Activated CD4-positive, alpha-beta T cell treated with anti-CD3 and anti-CD28 coated beads, Interleukin-2, amount 10 ng/mL, durations not matched to agents 24 days and 14 days (primary cell): ENCODE results near the gene SUB1. TPM values are rescaled to one million over a fixed set of nuclear protein-coding genes. Genes with fewer than 3 reads are reported as not detected.
"Not testable (repeated sequence)": the region's sequence is repeated elsewhere in the genome, so short reads cannot be mapped to it uniquely, and the experiment has no call there.

Experiments used
- DNase-seq: peaks from one replicate; pipeline ENCODE4 v3.0.0; 2022
- H3K27ac Mint-ChIP-seq: one replicate; pipeline ENCODE4 v1.8.0; 2022; ENCODE audit warnings: mild to moderate bottlenecking, mixed read lengths
- H3K27me3 Mint-ChIP-seq: one replicate; pipeline ENCODE4 v1.8.0; 2022; ENCODE audit warnings: mixed read lengths
- H3K36me3 Mint-ChIP-seq: one replicate; pipeline ENCODE4 v1.8.0; 2022; ENCODE audit warnings: low read depth, mild to moderate bottlenecking, mixed read lengths
- H3K4me1 Mint-ChIP-seq: one replicate; pipeline ENCODE4 v1.8.0; 2021; ENCODE audit warnings: mixed read lengths
- H3K4me3 Mint-ChIP-seq: one replicate; pipeline ENCODE4 v1.8.0; 2022; ENCODE audit warnings: mild to moderate bottlenecking, moderate library complexity, mixed read lengths
- H3K9me3 Mint-ChIP-seq: one replicate; pipeline ENCODE4 v1.8.0; 2021; ENCODE audit warnings: mixed read lengths
- intact Hi-C: fragments of 100-400 bp; cut with micrococcal nuclease; formaldehyde crosslinking; loops from one replicate; pipeline ENCODE4 v1.15.1; 2023
- total RNA-seq: library from RNA; stranded (reverse); gene quantifications from 2 replicates; pipeline ENCODE4 v1.2.3, GENCODE V29; 2022

SUB1 gene
- total RNA-seq, 1 donor from 2014 or later: 403 TPM

DNA sequence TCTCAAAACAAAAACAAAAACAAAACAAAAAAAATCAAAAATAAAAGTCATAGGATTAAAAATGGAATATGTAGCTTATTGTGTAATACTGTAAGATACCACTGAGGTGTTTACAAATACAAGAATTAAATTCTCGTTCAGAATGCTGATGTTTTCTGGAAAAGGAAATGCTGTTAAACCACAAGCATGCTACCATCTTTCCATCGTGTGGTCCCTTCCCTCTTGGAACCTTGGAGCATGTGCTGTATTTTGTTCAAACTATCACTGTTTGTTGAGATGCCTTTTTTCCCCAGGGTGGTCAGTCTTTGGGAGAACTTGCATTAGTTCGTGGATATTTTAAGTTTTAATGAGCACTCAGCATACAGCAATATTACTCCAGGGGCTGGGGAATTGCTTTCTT, 39.7 kb downstream of the SUB1 start:
- Mint-ChIP-seq H3K36me3 (no peaks in the 10 kb centered on the region), H3K4me3 (no peak overlapping the region), H3K27me3 (no peaks in the 10 kb centered on the region), H3K27ac (no peak overlapping the region), H3K9me3 (no peaks in the 10 kb centered on the region), H3K4me1 (no peaks in the 10 kb centered on the region)
- intact Hi-C loops: no loop called here
- no peak for DNase-seq

DNA sequence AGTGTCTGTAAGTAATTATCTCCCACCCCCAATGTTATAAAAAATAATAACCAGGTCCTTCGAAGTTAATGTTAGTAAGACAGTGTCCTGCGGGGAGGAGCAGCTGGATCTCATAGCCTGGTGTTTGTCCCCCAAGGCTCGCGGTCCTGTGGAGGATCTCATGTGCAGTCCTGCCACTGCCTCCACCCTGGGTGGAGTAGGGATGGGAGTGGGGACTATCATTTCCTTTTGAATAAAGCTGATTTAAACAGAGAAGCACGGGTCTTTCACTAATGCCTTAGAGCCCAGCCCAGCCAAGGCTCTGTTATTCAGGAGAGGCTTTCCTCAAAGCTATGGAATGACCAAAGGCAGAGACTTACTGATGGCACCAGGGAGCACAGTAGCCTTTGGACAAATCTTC, 40.2 kb downstream of the SUB1 start:
- no peak overlapping the region for H3K27ac Mint-ChIP-seq
- intact Hi-C loops: no loop called here
- no peak overlapping the region for H3K4me3 Mint-ChIP-seq
- DNase-seq: no peak
- H3K4me1 Mint-ChIP-seq: no peaks in the 10 kb centered on the region
- no peaks in the 10 kb centered on the region for H3K9me3 Mint-ChIP-seq
- no peaks in the 10 kb centered on the region for H3K27me3 Mint-ChIP-seq
- H3K36me3 Mint-ChIP-seq: no peaks in the 10 kb centered on the region

DNA sequence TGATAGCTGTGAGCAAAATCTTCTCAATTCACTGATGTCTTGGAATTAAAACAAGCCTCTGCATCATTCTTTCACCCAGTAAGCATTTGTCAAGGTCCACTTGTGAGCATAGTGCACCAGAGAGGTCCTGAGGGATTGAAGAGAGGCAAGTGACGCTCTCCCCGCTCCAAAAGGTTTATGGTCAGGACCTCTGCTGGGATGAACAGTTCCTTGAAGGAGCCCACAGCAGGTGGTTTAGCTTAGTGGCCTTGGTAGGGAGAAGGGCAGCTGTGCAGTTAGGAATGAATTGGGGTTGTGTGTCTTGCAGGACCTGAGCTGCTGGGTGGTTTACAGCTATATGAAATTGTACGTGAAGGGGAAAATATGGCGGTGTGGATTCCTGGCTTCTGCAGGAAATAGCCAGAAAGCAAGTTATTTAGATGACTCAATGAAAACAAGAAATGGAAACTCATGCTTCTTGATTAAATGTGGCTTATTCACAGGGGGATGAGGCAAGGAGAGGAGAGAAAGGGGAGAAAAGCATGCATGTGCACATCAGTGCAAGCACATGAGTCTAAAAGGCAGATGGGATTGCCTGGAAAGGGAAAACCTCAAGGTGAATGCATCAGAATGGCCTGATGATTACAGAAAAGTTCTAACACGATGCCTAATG, 42.0 kb downstream of the SUB1 start:
- intact Hi-C loops: no loop called here
- DNase-seq: no peak
- no peaks in the 10 kb centered on the region for H3K9me3 Mint-ChIP-seq
- no peaks in the 10 kb centered on the region for H3K27me3 Mint-ChIP-seq
- H3K4me1 Mint-ChIP-seq: no peaks in the 10 kb centered on the region
- no peak overlapping the region for H3K27ac Mint-ChIP-seq
- H3K4me3 Mint-ChIP-seq: no peak overlapping the region
- no peaks in the 10 kb centered on the region for H3K36me3 Mint-ChIP-seq

DNA sequence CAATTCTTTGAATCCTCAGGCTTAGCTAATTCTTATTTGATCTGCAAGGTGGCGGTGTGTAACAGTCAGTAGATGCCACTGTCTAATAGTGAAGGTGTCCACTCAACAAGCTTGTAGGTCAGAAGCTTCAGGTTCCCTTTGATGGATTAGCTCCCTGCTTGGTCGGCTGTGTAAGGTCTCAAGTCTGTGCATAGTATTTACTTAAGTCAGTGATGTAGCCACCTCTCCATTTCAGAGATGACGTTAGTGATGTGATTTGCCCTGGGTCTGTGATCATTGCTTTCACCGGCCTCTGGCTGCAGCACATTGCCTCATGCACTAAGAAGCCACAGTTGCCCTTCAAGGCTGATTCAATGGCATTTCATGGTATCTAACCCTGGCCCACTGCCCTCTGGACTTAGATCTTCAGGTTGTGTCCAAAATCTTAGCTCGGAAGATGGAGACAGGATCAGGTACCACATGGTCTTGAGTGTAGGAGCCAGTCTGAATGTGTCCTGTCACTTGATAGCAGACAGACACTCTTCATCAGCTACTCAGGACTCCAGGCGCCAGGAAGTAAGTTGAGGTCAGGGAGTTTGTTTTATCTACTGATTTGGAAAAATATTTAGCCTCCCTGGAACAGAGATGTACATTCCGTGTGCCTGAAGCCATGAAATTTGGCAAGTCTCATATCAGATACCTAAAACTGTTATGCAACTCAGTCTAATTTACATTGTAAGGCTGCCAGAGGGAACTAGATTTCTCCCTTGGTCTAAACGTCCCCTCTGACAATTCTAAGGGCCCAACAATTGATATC, 42.9 kb downstream of the SUB1 start:
- Mint-ChIP-seq H3K4me1 (no peaks in the 10 kb centered on the region), H3K9me3 (no peaks in the 10 kb centered on the region), H3K4me3 (no peak overlapping the region), H3K27me3 (no peaks in the 10 kb centered on the region), H3K36me3 (no peaks in the 10 kb centered on the region), H3K27ac (no peak overlapping the region)
- intact Hi-C loops: no loop called here
- DNase-seq: no peak

DNA sequence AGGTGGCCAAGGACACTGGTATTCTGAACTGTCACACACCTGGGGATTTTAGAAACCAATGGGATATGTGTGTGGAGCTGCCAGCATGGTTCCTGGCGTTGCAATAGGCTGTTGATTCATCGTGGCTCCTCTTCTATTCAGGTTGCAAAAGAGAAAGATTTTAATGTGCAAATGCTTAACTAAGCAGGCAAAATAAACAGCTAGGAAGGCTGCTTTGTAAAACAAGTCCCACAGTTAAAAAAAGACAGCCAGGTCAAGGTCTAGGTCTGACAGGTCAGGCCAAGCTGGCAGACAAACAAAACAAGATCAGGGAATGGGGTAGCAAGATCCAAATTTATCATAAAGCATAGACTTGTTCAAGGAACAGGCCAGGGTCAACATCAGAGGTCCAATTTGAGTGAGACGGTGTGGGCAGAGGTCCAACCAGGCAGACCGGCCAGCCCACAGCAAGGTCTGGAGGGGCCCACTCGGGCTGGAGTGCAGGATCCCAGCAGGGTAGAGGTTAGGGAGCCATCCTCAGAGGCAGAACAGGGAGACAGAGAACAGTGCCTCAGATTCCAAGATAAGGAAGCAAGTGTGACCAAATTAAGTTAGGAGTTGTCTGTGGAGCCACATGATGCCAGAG, 45.6 kb downstream of the SUB1 start:
- H3K36me3 Mint-ChIP-seq: no peaks in the 10 kb centered on the region
- intact Hi-C loops: no loop called here
- H3K27me3 Mint-ChIP-seq: no peaks in the 10 kb centered on the region
- no peak overlapping the region for H3K27ac Mint-ChIP-seq
- DNase-seq: no peak
- H3K9me3 Mint-ChIP-seq: no peaks in the 10 kb centered on the region
- no peak overlapping the region for H3K4me3 Mint-ChIP-seq
- H3K4me1 Mint-ChIP-seq: no peaks in the 10 kb centered on the region

DNA sequence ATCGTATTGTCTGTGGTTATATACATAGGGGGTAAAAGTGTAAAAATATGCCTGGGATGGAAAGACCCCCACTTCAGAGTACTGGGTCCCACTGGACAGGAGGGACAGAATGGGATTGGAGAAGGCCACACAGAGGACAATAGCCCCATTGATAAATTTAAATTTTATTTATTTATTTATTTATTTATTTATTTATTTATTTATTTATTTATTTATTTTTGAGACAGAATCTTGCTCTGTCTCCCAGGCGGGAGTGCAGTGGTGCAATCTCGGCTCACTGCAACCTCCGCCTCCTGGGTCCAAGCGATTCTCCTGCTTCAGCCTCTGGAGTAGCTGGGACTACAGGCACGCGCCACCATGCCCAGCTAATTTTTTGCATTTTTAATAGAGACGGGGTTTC, 47.7 kb downstream of the SUB1 start:
- H3K36me3 Mint-ChIP-seq, H3K27ac Mint-ChIP-seq, H3K4me1 Mint-ChIP-seq: not testable (repeated sequence)

DNA sequence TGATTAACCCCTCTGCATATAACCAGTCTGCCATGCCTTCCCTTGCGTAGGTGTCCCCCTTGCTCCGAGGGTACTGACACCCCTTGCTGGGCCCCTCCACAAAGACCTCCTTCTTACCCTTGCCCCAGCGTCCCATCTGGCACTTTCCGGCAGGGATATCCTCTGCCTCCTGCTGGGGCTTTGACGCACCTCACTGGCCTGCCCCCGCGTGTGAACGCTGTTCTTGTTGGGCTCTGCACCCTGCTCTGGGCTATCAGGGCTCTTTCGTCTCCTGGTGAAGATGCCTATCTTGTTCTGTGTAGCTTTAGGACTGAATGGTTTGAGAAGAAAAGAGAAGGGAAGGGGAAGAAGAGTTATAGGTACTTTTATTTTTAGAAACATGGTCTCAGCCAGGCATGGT, 53.0 kb downstream of the SUB1 start:
- H3K27me3 Mint-ChIP-seq: no peaks in the 10 kb centered on the region
- no peaks in the 10 kb centered on the region for H3K36me3 Mint-ChIP-seq
- no peaks in the 10 kb centered on the region for H3K4me1 Mint-ChIP-seq
- no peak for DNase-seq
- intact Hi-C loops: no loop called here
- H3K4me3 Mint-ChIP-seq: no peak overlapping the region
- no peak overlapping the region for H3K27ac Mint-ChIP-seq
- no peaks in the 10 kb centered on the region for H3K9me3 Mint-ChIP-seq

More for the DNA sequence above, 47.7 kb downstream of the SUB1 start:
- DNase-seq, H3K4me3 Mint-ChIP-seq, H3K9me3 Mint-ChIP-seq, intact Hi-C loops, H3K27me3 Mint-ChIP-seq: not testable (repeated sequence)

DNA sequence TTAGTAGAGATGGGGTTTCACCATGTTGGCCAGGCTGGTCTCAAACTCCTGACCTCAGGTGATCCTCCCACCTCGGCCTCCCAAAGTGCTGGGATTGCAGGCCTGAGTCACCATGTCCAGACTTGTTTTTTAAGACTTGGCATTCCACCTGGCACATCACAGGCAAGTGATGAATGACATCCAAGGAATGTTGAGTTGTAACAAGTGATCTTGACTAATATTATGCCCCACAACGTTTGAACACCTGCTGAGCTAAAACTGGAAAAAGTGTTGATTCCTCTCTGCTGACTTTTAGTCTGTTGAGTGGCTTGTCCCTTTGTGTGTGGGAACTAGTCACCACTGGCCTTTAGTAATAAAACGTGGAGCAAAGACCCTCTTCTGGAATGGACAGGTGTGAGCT, 54.6 kb downstream of the SUB1 start:
- no peak overlapping the region for H3K4me3 Mint-ChIP-seq
- H3K4me1 Mint-ChIP-seq: no peaks in the 10 kb centered on the region
- intact Hi-C loops: no loop called here
- H3K27me3 Mint-ChIP-seq: no peaks in the 10 kb centered on the region
- DNase-seq: no peak
- no peaks in the 10 kb centered on the region for H3K36me3 Mint-ChIP-seq
- H3K9me3 Mint-ChIP-seq: no peaks in the 10 kb centered on the region
- H3K27ac Mint-ChIP-seq: no peak overlapping the region

DNA sequence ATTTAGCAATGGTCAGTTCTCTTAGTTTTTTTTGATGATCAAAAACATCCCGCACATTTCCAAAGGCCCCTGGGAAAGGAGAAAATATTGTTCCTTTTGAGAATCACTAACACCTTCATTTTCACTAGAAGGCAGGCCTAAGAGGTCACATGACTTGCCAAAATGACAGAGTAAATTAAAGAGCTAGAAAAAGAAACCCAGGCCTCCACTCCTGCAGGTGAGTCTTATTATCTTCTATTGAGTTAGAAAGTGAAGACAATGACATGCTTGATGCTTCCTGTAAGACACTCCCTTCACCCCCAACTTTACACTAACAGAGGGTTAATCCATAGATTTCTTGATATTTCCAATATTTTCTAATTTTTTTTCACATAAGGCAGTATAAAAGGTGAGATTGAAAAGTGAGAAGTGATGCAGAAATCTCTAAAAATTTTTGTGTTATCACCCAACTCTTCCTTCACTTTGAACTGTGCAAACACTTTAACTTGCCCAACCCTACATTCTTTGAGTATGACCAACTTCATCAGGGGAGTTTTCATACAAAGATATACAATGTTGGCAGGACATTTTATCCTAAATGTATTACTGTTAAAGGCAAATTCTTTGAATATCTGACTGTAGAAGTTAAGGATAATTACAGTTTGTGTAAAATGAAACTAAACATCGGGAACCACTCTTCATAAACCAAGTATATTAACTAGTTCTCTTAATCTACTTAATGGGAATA, 57.1 kb downstream of the SUB1 start:
- no peaks in the 10 kb centered on the region for H3K27me3 Mint-ChIP-seq
- no peaks in the 10 kb centered on the region for H3K9me3 Mint-ChIP-seq
- no peak overlapping the region for H3K27ac Mint-ChIP-seq
- no peaks in the 10 kb centered on the region for H3K36me3 Mint-ChIP-seq
- intact Hi-C loops: no loop called here
- H3K4me1 Mint-ChIP-seq: peaks cover 4% of the 10 kb centered on the region
- no peak overlapping the region for H3K4me3 Mint-ChIP-seq
- no peak for DNase-seq

DNA sequence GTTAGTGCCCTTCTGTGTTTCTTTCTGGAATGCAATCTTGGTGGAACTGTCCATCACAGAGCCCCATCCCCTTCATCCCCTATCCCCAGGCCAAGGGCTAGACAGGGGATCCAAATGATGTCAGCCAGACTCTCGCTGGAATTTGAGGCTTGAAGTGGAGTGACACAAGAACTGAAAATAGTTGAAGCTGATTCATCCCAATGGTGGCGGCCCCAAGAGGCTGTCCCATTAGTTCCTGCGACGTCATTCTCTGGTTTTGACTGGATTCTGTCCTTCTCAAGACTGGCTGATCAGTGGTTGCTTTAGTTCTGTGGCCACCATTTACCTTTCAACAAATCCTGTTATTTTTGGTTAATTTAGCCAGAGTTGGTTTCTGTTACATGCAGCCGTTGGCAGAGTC, 59.9 kb downstream of the SUB1 start:
- no peak for DNase-seq
- Mint-ChIP-seq H3K9me3 (no peaks in the 10 kb centered on the region), H3K27ac (no peak overlapping the region), H3K4me3 (no peak overlapping the region), H3K4me1 (peaks cover 4% of the 10 kb centered on the region), H3K36me3 (no peaks in the 10 kb centered on the region), H3K27me3 (no peaks in the 10 kb centered on the region)
- intact Hi-C loops: no loop called here

DNA sequence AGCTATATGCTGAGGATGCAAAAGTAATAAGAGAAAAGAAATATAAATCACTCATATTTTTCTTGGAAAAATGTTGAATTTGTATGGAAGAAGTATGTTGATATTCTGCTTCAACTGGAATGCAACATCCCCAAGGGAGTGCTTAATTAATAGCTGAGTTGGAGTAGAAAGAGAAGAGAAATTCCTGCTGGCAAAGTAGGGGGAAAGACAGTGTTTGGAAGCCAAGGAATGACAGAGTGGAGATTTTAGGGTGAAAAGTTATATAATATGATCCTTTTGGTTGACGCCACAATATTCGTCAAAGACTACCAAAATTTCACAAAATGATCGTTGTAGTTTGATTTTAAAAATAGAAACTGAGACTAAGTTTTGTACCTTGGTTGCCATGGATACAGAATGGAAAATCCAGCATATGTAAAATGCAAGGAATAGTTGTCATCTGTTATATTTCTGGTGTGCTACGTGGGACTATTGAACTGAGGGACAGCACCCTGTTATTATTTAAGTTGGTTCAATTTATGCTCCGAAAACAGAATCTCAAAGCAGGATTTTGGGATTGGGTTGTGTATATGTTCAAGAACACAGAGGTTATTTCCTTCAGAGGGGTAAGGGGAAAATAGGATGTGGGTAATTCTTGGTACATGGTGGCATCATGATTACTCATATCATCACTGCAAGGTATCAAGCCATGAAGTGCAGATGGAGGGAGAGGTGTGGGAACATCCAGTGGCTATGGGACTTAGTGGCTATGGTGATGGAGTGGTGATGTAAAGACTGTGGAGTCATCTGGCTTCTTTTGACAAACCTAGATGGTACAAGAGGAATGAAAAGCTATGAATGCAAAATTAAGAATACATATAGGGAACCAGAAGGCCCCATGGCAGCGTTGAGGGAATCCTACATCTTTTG, 61.0 kb downstream of the SUB1 start:
- Mint-ChIP-seq H3K36me3 (no peaks in the 10 kb centered on the region), H3K27me3 (no peaks in the 10 kb centered on the region), H3K4me1 (peaks cover 4% of the 10 kb centered on the region), H3K27ac (no peak overlapping the region), H3K4me3 (no peak overlapping the region), H3K9me3 (no peaks in the 10 kb centered on the region)
- intact Hi-C loops: no loop called here
- no peak for DNase-seq

DNA sequence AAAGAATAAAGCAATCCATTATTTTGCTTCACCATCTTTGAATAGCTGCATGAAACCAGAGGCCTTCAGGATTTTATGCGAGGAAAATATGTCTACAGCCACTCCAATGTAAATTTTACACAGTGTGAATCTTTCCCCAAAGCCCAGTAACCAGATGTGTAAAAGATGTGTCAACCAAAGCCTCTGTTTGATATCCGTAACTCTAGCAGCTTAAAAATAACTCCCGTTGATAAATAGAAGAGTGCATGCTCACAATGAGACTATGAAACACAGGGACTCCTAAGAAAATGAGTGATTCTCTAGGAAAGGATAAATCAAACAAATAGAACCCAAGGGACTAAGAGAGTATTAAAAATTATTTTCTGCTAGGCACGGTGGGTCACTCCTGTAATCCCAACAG, 65.7 kb downstream of the SUB1 start:
- Mint-ChIP-seq H3K4me3 (no peak overlapping the region), H3K4me1 (peaks cover 4% of the 10 kb centered on the region), H3K36me3 (no peaks in the 10 kb centered on the region), H3K27ac (no peak overlapping the region), H3K9me3 (peaks cover 11% of the 10 kb centered on the region), H3K27me3 (no peaks in the 10 kb centered on the region)
- intact Hi-C loops: no loop called here
- DNase-seq: no peak

DNA sequence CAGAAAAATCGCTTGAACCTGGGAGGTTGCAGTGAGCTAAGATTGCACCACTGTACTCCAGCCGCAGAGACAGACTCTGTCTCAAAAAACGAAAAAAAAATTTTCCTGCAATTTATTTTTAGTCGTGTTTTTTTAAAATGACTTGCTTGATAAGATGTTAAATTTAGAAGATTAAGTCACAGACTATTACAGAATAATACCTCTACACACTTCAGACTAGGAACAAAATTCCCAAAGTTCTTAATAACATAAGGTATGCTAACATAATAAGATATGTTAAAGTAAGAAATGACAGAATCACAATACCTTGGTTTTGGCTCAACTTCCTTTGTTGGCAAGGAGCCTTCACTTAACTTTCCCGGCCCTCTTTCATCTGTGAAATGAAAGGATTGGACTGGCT, 66.3 kb downstream of the SUB1 start:
- H3K27ac Mint-ChIP-seq: no peak overlapping the region
- peaks cover 12% of the 10 kb centered on the region for H3K9me3 Mint-ChIP-seq
- H3K4me3 Mint-ChIP-seq: no peak overlapping the region
- intact Hi-C loops: no loop called here
- peaks cover under 1% of the 10 kb centered on the region for H3K4me1 Mint-ChIP-seq
- no peak for DNase-seq
- H3K36me3 Mint-ChIP-seq: no peaks in the 10 kb centered on the region
- H3K27me3 Mint-ChIP-seq: no peaks in the 10 kb centered on the region
